T-cell (primary cell): ENCODE results near the gene CNOT6L. TPM values are rescaled to one million over a fixed set of nuclear protein-coding genes. Genes with fewer than 3 reads are reported as not detected.

ENCODE experiments used
- ATAC-seq, 4 experiments: fragments of 200-7000 bp in 3 of 4; fragments of 150-1000 bp in 1 of 4; cut with Tn5 transposase; replicated peaks in 1 of 4; 1 replicate in 3 of 4; 2 replicates in 1 of 4; pipeline ENCODE4 v1.10.0; 2021; ENCODE audit warnings: moderate library complexity in 3 of 4, mild to moderate bottlenecking in 2 of 4, moderate number of reproducible peaks in 1 of 4
- CTCF ChIA-PET, 2 donors: fragments of 300-600 bp; sonication (Branson Sonifier 250); formaldehyde crosslinking; loops; one replicate each; lab custom pipeline; 2022; ENCODE audit warnings: antibody characterized with exemption in 2 of 2; lab: Charles Lee
- POLR2A ChIA-PET, 2 donors: fragments of 300-600 bp; sonication (Branson Sonifier 250); formaldehyde crosslinking; loops; one replicate each; lab custom pipeline; 2022; ENCODE audit warnings: antibody characterized with exemption in 2 of 2; lab: Charles Lee
- DNase-seq, 35 experiments: peaks; one replicate each; pipeline versions ENCODE4 v3.0.0 to v3.0.0-alpha.2; 2013 to 2023
- H3K27ac ChIP-seq: one replicate; pipeline ENCODE4 v1.5.1; 2013; ENCODE audit warnings: low read length
- H3K27me3 ChIP-seq, 2 experiments: replicated peaks in 1 of 2; 1 replicate in 1 of 2; 2 replicates in 1 of 2; pipeline versions ENCODE4 v1.6.1 to v1.7.0; 2013; ENCODE audit warnings: low read length in 1 of 2, mixed read lengths in 1 of 2; ENCODE audit not compliant: control insufficient read depth in 2 of 2, insufficient read depth in 2 of 2; ENCODE audit errors: extremely low read depth in 1 of 2
- H3K36me3 ChIP-seq, 2 donors: 1 replicate in 1 of 2; 2 replicates in 1 of 2; pipeline versions ENCODE4 v1.6.1 to v1.7.0; 2013; ENCODE audit warnings: low read length in 1 of 2; ENCODE audit not compliant: control insufficient read depth in 2 of 2, insufficient read depth in 1 of 2; ENCODE audit errors: extremely low read depth in 1 of 2
- H3K4me1 ChIP-seq, 2 experiments: 1 replicate in 1 of 2; 2 replicates in 1 of 2; pipeline versions ENCODE4 v1.6.1 to v1.7.0; 2013; ENCODE audit warnings: low read length in 2 of 2, mixed read lengths in 1 of 2; ENCODE audit not compliant: insufficient read depth in 2 of 2, control insufficient read depth in 1 of 2; ENCODE audit errors: extremely low read depth in 1 of 2
- H3K4me3 ChIP-seq, 2 donors: 1 replicate in 1 of 2; 2 replicates in 1 of 2; pipeline versions ENCODE4 v1.5.1 to v1.7.0; 2013; ENCODE audit warnings: mild to moderate bottlenecking in 2 of 2, low read length in 1 of 2, moderate library complexity in 1 of 2; ENCODE audit not compliant: control insufficient read depth in 1 of 2; ENCODE audit errors: extremely low read depth in 1 of 2
- H3K9me3 ChIP-seq: 2 replicates; pipeline ENCODE4 v1.7.0; 2013
- H3K27ac Mint-ChIP-seq, 2 donors: one replicate each; pipeline ENCODE4 v1.8.0; 2020 to 2021; ENCODE audit warnings: mild to moderate bottlenecking in 2 of 2, mixed read lengths in 2 of 2
- H3K27me3 Mint-ChIP-seq, 2 donors: one replicate each; pipeline ENCODE4 v1.8.0; 2021 to 2022; ENCODE audit warnings: mixed read lengths in 2 of 2
- H3K36me3 Mint-ChIP-seq: one replicate; pipeline ENCODE4 v1.8.0; 2021; ENCODE audit warnings: mixed read lengths
- H3K4me1 Mint-ChIP-seq, 3 donors: one replicate each; pipeline ENCODE4 v1.8.0; 2020 to 2022; ENCODE audit warnings: mixed read lengths in 3 of 3, mild to moderate bottlenecking in 1 of 3
- H3K4me3 Mint-ChIP-seq, 3 donors: one replicate each; pipeline ENCODE4 v1.8.0; 2020 to 2022; ENCODE audit warnings: mild to moderate bottlenecking in 3 of 3, mixed read lengths in 3 of 3, moderate library complexity in 3 of 3
- H3K9me3 Mint-ChIP-seq, 3 donors: one replicate each; pipeline ENCODE4 v1.8.0; 2020 to 2022; ENCODE audit warnings: mixed read lengths in 3 of 3
- WGBS: methylation state at CpG from one replicate; pipeline ENCODE4 v1.1.5; 2013; ENCODE audit warnings: missing lambda C conversion rate; ENCODE audit not compliant: insufficient coverage; 5-methylcytosine and 5-hydroxymethylcytosine counted together
- total RNA-seq, 35 experiments: library from RNA in 6 of 35; stranded (reverse) in 6 of 35; fragments of 120-200 nt in 1 of 35; gene quantifications; one replicate each; pipeline versions ENCODE4 v1.2.1 to v1.2.4 and lab custom pipeline; 2013 to 2026

Gene CNOT6L
- total RNA-seq, 5 donors from 2014 or later (not counting 1 experiment from before 2014, with no cell fraction given) = 159 to 207 (median 170) TPM

GRCh38 chr4:77676842-77677241 lies 142.3 kb downstream of the CNOT6L start:
- CTCF ChIA-PET = no interaction called here
- H3K4me3 Mint-ChIP-seq = no peak overlapping the region
- DNase-seq = no peak
- POLR2A ChIA-PET = no interaction called here
- Histone ChIP-seq H3K4me1 (no peaks in the 10 kb centered on the region), H3K36me3 (no peaks in the 10 kb centered on the region), H3K9me3 (no peaks in the 10 kb centered on the region), H3K4me3 (no peak overlapping the region), H3K27ac (no peak overlapping the region), H3K27me3 (peaks cover 0 to 2% of the 10 kb centered on the region in 2 experiments)
- H3K27me3 Mint-ChIP-seq = peaks cover 0 to 8% of the 10 kb centered on the region in 2 donors
- no peaks in the 10 kb centered on the region for H3K36me3 Mint-ChIP-seq
- no peaks in the 10 kb centered on the region for H3K9me3 Mint-ChIP-seq
- ATAC-seq = no peak
- WGBS = no CpG with 5 or more reads among the region's 3 CpGs
- no peaks in the 10 kb centered on the region for H3K4me1 Mint-ChIP-seq
- H3K27ac Mint-ChIP-seq = no peak overlapping the region

GRCh38 chr4:77671051-77671450 lies 148.1 kb downstream of the CNOT6L start:
- Mint-ChIP-seq H3K4me3 (no peak overlapping the region), H3K36me3 (no peaks in the 10 kb centered on the region), H3K27ac (no peak overlapping the region), H3K9me3 (peaks cover 0 to 3% (median 0%) of the 10 kb centered on the region in 3 donors), H3K27me3 (no peaks in the 10 kb centered on the region), H3K4me1 (no peaks in the 10 kb centered on the region)
- no peak for ATAC-seq
- Histone ChIP-seq H3K9me3 (no peaks in the 10 kb centered on the region), H3K4me1 (no peaks in the 10 kb centered on the region), H3K36me3 (no peaks in the 10 kb centered on the region), H3K27me3 (no peaks in the 10 kb centered on the region), H3K27ac (no peak overlapping the region), H3K4me3 (no peak overlapping the region)
- ChIA-PET CTCF (no interaction called here), POLR2A (no interaction called here)
- no peak for DNase-seq
- 80% methylated on average over 2 of the region's 4 CpGs for WGBS

GRCh38 chr4:77669946-77670590 lies 149.1 kb downstream of the CNOT6L start:
- Histone ChIP-seq H3K4me3 (no peak overlapping the region), H3K27ac (no peak overlapping the region), H3K9me3 (no peaks in the 10 kb centered on the region), H3K36me3 (no peaks in the 10 kb centered on the region), H3K4me1 (no peaks in the 10 kb centered on the region), H3K27me3 (no peaks in the 10 kb centered on the region)
- WGBS = 76% methylated on average over 5 of the region's 7 CpGs
- peaks cover 0 to 3% (median 0%) of the 10 kb centered on the region in 3 donors for H3K9me3 Mint-ChIP-seq
- H3K4me3 Mint-ChIP-seq = no peak overlapping the region
- ChIA-PET CTCF (interaction anchor here in 1 of 2 donors (0.7 kb wide), 1 partner anchor 60 kb away, joined by 3 read pairs; no protein-coding TSS in a partner anchor), POLR2A (no interaction called here)
- ATAC-seq (no peak), DNase-seq (no peak)
- H3K4me1 Mint-ChIP-seq = no peaks in the 10 kb centered on the region
- H3K27ac Mint-ChIP-seq = no peak overlapping the region
- H3K36me3 Mint-ChIP-seq = no peaks in the 10 kb centered on the region
- H3K27me3 Mint-ChIP-seq = no peaks in the 10 kb centered on the region

- WGBS = 60% methylated on average over 1 of the region's 4 CpGs
- H3K27ac Mint-ChIP-seq = no peak overlapping the region
- Histone ChIP-seq H3K4me1 (no peaks in the 10 kb centered on the region), H3K36me3 (no peaks in the 10 kb centered on the region), H3K27me3 (no peaks in the 10 kb centered on the region), H3K27ac (no peak overlapping the region), H3K9me3 (no peaks in the 10 kb centered on the region), H3K4me3 (no peak overlapping the region)
- CTCF ChIA-PET = no interaction called here
- POLR2A ChIA-PET = no interaction called here
- no peaks in the 10 kb centered on the region for H3K4me1 Mint-ChIP-seq
- no peak overlapping the region for H3K4me3 Mint-ChIP-seq
- H3K9me3 Mint-ChIP-seq = peaks cover 0 to under 1% (median 0%) of the 10 kb centered on the region in 3 donors
- ATAC-seq (no peak), DNase-seq (no peak)
- no peaks in the 10 kb centered on the region for H3K36me3 Mint-ChIP-seq
- H3K27me3 Mint-ChIP-seq = no peaks in the 10 kb centered on the region
Measured at GRCh38 chr4:77665381-77666069, 153.6 kb downstream of the CNOT6L start.

Other genes with a start within 250 kb of the CNOT6L start
- gene CXCL13, start 213.5 kb downstream of the CNOT6L start, total RNA-seq = under 1 TPM in 1 of 5 donors, not detected in 4; 0.30 TPM
- 10 to 100 TPM; 16.9 to 27.2 (median 21.0) TPM for gene MRPL1, start 43.5 kb upstream of the CNOT6L start, total RNA-seq
- under 1 TPM in 3 of 5 donors, not detected in 2; 0.23 to 0.39 (median 0.32) TPM for gene FRAS1, start 238.0 kb upstream of the CNOT6L start, total RNA-seq